T-helper 2 cell treated with Interferon-gamma antibody and Interleukin-4, amounts not matched to agents 100 ng/mL and 5 ng/mL, for 36 hours (primary cell): ENCODE data around the gene NKD1. TPM values are rescaled to one million over a fixed set of nuclear protein-coding genes. Genes with fewer than 3 reads are reported as not detected.

Source experiments
- intact Hi-C: fragments of 100-400 bp; cut with micrococcal nuclease; formaldehyde crosslinking; loops from one replicate; pipeline ENCODE4 v1.15.1; 2023
- total RNA-seq: library from RNA; stranded (reverse); gene quantifications from 2 replicates; pipeline ENCODE4 v1.2.3, GENCODE V29; 2022

The NKD1 gene
- total RNA-seq, 1 donor from 2014 or later: 0.75 TPM

DNA sequence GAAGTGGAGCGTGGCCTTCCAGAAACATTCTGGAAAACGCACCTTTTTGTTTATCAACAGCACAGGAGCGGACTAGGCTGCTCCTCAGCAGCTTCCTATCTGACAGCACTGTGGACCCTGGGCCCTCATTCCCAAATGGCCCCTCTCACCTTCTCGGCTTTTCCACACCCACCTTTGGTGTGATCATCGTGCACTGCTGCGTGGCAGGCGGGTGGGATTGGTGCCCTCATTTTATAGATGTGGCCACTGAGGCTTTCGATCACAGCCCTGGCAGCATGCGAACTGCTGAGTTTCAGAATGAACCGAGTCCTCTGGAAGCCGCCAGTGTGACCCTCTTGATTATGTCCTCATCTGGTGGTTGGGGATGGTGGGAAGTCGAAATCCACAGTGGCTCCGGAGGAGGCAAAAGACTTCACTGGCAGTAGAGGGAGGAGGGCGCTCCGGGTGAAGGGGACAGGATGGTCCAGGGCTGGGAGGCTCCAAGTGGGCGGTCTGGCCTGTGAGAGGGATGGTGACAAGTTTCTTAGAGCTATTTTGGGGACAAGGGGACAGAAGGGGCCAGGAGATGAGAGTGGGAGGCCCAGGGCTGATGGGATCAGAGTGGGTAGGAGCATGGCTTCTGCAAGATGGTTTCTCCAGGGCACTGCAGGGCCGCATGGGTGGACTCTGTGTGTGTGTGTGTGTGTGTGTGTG is 49.5 kb downstream of the NKD1 start:
- intact Hi-C loops: no loop called here

DNA sequence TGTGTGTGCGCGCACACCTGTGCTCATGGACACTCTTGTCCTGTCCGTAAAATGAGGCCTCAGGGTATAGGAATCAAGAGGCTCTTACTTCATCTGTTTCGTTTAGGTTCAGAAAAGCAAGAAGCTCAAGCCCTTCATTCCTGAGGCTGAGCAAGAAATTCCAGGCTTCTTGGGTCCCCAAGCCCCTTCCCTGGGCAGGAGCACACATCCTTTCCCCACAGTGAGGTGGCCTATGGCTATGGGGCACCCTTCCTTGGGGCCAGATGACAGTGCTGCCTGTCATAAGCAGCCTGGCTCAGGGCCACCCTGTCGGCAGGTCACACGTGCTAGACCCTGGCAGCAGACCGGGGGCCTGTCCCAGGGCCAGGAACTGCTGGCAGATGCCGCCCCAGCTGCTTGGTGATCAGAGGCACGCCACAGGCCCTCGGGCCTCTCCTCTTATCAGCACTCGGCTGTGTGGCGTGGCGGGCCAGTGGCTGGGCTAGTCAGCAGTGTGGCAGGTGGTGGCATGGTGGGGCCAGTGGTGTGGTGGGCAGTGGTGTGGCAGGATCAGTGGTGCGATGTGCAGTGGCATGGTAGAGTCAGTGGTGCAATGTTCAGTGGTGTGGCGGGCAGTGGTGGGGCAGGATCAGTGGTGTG is 50.2 kb downstream of the NKD1 start:
- intact Hi-C loops: no loop called here

DNA sequence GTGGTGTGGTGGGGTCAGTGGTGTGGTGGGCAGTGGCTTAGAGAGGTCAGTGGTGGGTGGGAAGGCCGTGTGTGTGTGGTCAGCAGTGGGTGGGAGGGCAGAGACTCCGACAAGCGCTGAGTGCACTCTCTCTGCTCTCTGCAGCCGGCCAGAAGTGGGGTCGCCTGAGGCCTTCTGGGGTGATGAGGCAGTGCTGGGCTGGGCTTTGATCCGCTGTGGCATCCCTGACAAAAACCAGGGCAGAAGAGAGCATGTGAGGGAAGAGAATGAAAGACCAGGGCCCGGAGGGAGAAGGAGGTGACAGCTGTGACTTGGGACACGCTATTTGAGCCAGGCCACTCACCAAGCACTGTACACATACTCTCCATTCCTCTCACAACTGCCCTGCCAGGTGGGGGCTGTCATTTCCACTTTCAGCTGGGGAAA is 50.8 kb downstream of the NKD1 start:
- intact Hi-C loops: no loop called here

DNA sequence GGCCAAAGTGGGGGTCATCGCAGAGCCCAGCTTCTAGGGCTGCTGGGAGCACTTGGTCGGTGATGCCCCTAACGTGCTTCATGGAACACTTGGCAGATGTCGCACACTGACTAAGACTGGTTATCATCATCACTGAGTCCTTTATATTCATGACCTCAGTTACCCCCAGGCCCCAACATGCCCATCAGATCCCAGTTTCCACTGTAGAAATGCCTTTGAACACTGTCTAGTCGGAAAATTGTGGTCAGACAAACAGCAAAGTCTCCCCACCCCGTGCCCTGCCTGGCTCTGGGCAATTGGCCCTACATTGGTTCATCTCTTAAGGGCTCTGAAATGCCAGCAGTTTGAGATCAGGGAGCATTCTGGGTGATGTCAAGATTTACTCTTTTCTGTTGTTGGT is 51.3 kb downstream of the NKD1 start:
- intact Hi-C loops: no loop called here

DNA sequence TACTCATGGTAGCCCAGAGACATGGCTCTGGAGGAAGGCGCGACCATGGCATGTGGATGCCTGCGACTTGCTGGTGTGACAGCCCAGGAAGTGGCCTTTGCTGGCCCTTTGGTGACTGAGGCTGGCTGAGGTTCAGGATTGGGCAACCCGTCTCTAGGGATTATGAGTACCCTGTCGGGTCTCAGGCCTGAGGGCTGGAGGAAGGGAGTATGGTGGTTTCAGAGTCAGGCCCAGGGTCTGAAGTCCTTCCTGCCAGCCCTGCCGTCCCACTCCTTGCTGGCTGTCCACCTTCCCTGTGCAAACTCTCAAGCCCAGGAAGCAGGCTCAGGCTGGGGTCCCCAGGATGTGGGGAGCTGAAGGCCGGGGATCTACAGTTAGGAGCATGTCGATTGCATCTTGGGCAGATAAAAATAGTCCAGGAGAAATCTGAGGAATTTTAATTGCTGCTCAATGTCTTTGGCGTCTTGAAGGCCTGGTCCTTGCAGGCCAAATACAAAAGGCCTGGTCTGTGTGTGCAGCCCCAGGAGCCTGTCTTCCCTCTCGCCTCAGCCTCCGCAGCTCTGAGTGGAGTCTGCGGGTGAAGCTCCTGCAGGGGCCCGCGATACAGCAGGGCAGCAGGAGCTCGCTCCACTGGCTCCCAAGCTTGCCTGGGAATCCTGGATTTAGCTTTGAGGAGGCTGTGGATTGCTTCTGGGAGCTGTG is 52.5 kb downstream of the NKD1 start:
- intact Hi-C loops: no loop called here

DNA sequence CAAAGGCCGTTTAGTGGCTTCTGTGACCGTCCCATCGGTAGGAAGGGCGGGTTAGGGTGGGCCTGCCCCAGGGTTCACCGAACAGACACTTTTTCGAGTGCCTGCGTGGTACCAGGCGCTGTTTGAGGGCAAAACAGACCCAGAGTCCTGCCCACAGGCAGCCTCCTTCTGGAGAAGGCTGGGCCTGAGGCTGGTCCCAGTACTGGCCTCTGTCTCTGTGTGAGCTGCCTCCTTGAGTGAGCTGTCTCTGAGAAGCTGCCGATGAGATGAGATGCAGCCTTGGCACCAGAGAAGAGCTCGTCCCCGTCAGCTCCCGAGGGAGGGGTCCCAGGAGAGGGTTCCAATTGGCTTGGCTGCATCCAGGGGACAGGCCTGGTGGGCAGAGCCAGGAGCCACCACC is 53.1 kb downstream of the NKD1 start:
- intact Hi-C loops: no loop called here

DNA sequence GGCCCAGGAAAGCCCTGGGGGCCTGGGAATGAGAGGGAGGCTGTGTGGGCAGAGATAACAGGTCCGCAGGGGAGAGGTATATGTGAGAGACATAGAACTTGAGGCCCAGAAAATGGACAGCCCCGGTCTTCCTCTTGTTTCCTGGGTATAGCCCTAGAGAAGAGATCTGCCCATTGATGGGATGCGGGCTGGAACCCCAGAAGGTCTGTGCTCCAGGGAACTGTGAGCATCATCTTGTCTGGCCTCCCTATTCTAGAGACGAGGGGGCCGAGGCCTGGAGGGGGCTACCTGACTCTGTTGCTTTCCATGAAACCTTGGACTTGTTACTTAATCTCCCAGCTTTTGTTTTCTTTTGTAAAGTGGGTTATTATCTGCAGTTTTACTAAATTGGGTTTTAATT is 53.9 kb downstream of the NKD1 start:
- intact Hi-C loops: no loop called here

DNA sequence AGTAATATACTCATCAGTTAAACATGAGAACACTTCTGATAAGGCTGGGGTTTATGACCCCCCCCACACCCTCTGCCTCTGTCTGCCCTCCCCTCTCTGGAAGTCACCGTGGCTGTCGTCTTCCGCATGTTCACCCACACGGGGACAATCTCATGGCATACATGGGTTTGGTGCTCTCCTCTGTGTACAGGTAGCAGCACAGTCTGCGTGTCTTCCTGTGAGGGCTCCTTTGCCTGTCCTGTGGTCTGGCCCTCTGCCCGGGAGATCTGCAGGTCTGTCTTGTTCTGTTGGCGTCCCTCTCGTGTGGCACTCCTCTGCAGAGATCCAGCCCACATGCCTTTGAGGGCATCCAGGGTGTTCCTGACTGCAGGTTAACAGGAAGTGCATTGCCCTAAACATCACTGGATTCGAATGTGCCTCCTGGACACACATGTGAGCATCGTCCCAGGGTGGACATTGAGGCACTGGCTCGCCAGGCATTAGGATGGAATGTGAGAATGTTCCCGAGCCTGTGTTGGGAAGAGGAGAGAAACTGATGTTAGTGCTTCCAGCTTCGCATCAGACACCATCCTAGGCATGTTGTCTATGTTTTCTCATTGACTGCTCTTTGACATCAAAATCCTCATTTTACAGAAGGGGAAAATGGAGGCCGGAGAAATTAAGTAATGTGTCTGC is 54.5 kb downstream of the NKD1 start:
- intact Hi-C loops: no loop called here

DNA sequence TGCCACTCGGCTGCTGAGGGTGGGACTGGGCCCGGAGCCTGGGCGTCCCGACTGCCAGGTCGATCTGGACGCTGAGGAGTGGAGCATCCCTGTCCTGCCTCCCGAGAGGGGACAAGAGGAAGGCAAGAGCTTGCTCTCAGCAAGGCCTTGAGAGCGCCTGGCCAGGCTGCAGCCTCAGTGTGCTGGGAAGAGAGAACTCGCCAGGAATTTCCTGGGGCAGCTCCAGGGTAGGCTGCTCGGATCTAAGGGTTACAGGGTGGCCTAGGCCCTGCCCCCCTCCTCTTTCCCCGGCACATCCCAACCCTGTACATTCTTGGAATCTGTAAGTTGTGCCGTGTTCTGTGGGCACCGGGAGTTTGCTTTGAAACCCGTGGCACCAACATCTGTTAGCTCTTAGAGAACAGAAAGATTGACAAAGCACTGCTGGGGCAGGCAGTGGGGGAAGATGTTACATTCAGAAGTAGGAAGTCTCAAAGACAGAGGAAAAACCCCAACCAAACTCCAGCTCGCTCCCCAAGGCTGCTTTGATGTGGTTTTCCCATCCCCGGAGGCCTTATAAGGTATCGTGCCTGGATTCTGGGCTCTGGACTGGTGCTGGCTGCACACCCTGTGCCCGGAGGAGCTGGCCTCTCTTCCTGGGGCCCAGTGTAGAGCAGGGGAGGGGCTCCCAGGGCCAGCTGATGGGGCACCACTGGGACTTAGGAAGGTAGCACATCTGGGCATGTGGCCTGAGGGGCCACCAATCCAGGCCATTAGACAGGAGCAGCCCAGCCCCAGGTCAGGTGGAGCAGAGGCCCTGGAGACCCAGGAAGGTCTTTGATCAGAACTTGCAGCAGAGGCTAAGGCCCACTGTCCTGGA is 55.2 kb downstream of the NKD1 start:
- intact Hi-C loops: no loop called here

DNA sequence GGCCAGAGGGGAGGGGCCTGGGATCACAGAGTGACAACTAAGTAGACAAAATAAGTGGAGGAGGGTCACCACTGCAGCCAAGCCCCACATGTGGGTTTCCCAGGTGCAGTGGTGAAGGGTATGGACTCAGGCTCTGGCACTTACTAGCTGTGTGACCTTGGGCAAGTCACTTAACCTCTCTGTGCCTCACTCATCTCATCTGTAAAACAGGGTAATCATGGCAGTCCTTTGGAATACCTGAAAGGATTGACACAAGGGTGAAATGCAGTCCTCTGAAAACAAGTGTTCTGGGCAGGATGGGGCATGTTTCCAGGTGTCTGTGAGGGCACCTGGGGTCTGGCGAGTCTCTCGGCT is 55.8 kb downstream of the NKD1 start:
- intact Hi-C loops: no loop called here

DNA sequence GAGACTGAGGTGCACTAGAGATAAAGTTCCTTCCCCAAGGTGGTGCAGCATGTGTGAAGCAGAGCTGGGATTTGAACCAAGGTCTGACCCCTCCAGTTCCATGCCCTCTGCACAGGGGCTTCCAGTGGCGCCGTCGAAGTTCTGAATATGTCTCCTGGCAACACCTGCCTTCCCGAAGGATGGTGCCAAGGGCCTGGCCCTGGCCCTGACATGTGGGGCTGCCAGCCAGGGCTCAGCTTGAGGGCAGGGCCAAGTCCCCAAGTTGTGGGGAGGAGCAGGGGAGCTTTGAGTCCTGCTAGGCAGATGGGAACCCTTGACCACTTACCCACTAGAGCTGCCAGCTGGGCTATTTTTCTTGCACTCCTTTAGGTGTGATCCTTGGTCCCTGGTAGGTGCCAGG is 56.4 kb downstream of the NKD1 start:
- intact Hi-C loops: no loop called here

DNA sequence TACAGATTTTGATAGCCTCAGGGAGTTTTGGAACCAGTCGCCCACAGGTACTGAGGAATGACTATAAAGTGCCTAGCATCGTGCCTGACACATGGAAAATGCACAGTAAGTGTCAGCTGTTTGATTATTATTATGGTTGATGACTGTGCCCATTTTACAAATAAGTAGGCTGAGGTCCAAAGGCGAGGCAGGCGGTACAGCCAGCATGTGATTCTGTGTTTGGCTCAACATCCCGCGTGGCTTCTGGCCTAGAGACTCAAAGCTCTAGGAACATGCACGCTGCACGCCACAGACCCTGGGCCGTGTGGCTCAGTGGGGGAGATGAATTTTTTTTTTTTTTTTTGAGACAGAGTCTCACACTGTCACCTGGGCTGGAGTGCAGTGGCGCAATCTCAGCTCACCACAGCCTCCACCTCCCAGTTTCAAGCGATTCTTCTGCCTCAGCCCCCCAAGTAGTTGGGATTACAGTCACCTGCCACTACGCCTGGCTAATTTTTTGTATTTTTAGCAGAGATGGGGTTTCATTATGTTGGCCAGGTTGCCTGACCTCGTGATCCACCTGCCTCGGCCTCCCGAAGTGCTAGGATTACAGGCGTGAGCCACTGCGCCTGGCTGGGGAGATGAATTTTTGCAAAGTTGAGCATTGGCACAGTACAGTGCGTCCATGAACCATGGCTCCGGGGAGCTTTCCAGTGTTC is 57.7 kb downstream of the NKD1 start:
- intact Hi-C loops: no loop called here

DNA sequence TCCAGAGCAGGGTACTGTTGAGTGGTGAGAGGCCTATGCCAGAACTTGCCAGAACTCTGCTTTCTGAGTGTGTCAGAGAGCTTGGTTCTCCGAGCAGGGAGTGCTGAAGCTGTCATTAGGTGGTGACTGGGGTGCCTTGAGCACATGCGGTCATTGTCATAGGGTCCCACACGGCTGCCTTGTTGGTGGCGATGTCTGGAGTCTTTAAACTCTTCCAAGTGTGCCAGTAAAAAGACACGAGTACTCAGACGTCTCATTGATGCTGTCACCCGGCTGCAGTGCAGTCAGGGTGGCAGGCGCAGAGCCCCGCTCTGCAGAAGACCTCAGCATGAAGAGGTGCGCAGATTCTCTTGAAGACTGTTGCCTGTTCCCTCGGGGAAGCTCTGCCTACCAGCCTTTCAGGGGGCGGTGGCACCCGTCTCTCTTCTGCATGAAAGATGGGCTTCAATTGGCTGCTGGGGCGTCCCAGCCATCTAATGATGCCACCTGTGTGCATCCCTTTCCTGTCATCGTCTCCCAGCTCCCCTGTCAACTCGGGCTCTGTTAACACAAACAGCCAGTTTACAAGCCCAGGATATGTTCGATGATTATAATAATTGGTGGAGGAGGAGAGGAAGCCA is 58.3 kb downstream of the NKD1 start:
- intact Hi-C loops: no loop called here

DNA sequence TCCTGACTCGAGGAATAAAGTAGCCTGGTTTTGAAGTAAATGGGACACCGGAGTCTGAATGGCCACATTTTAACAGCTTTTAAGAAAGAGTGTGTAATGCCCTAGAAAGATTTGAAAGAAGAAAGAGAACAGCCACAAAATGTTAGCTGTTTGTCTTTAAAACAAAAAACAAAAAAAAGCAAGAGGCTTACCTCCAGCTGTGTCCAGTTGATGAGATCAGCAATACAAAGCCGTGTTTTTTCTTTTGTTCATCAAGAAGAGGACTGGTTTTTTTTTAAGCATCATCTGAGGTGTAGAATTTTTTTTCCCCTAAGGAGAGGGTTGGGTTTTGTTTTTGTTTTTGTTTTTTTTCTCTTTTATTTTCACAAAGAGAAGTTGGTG is 58.8 kb downstream of the NKD1 start:
- intact Hi-C loops: no loop called here

DNA sequence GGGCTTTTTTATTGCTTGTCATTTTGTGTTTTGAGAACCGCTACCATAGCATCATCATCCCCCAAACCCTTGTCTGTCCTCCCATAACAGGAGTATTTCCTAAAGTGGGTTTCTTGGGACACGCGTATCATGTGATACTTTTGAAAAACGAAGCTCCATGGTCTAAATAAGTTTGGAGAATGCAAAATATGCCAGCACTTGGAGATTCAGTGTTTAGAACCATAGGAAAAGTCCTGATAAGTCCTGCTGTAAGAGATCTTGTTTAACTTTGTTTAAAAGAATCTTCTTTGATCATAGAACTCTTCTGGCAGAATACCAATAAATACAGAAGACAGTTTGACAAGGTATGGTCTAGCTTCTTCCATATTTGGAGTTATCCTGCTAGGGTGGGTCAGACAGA is 59.3 kb downstream of the NKD1 start:
- intact Hi-C loops: no loop called here

DNA sequence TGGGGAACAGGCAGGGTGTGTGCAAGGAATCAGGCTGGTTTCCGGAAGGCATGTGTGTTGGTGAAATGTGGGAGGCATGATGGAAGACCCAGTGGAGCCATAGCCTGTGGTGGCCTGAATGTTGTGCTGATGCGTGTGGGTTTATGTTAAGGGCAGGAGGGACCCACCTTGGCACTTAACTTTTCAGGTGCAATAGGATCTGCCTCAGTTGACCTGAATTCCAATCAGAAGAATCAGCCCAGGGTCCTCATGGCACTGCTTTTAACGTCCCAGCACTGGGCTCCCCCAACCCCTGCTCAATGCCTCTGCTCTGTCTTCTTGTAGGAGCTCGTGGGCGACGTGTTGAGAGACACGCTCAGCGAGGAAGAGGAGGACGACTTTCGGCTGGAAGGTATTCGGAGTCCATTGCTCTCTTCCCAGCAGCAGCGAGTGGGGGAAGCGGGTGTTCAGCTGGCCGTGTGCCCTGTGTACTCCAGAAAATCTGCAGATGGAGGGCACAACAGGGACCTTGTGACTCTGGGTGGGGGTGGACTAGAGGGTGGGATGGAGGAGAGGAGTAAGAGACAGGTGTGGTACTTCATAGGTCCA is 59.9 kb downstream of the NKD1 start:
- intact Hi-C loops: no loop called here

DNA sequence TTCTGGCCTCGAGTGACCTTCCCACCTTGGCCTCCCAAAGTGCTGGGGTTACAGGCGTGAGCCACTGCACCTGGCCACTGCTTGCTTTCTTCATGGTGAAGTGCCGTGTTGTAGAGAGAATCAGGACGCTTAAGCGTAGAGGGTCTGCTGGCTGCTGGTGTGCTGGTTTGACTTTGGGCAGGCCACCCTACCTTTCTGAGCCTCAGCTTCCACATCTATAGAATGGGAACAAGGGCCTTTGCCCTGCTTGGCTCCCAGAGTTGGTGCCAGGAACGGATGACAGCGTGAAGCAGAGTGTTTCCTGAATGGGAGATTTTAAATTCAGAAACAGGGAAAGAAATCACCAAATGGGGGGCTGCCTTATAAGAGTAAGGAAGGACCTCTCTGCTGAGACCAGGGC is 60.9 kb downstream of the NKD1 start:
- intact Hi-C loops: no loop called here

DNA sequence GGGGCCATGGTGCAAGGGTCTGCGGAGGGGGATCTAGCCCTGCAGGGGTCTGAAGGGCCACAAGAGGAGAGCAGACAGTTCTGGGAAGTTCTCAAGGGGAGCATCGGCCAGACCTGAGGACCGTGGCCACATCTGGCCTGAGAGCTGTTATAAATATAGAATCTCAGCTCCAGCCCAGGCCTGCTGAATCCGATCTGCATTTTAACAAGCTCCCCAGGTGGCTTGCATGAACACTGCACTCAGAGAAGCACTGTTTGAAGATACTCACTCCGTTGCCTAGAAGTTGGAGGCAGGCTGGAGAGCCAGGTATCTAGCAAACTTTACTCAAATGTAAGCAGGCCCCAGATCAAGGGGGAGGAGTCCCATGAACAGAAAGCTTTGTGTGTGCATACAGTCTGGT is 61.3 kb downstream of the NKD1 start:
- intact Hi-C loops: no loop called here

DNA sequence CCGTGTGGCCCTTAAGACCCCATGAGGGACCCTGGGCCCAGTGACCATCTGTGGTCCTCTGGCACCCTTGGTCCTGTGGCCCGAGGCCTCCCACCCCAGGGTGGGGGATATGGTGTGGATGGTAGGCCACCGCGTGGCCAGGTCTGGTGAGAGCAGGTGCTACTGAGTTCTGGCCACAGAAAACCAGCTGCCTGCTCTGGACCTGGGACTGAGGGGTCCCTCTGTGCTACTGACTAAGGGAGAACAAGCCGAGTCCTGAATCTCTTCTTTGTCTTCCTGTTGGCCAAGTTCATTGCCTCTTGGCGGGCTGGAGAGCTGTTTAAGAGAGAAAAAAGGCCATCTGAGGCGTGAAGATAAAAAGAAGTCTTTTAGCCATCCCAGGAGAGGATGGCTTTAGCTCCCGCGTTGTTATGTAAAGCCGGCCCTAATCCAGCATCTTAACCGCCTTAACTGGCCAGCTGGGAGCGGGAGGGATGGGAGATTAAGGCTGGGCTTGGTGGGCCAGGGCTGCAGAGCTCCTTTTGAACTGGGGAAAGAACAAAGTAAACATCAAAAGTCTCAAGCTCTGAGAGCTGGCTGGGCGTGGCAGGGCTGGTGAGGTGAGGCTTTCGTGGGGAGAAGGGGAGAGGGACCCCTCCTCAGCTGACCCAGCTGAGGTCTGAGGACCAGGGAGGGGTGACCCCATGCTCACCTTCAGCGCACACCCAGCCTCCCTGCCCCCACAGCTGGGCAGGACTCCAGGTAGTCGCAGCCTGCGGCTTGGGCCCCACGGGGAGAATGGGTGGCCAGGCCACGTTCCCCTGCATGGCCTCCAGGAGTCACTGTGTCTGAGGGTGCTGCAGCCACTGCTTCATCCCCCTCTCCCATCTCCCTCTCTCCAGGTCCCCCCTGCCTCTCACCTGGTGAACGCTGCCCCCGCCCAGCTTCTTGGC is 62.4 kb downstream of the NKD1 start:
- intact Hi-C loops: no loop called here
